Caco-2 (cell line): ENCODE measurements around the gene CEP20. TPM values are rescaled to one million over a fixed set of nuclear protein-coding genes. Genes with fewer than 3 reads are reported as not detected.
"Not testable (repeated sequence)": the region's sequence is repeated elsewhere in the genome, so short reads cannot be mapped to it uniquely, and the experiment has no call there.

Experiments
- BruUV-seq: library from RNA; stranded (reverse); fragments of 400-500 nt; replicated peaks from 2 replicates; lab custom pipeline; 2021; lab: Mats Ljungman, UMichigan
- CTCF ChIA-PET: fragments of 300-600 bp; sonication (Branson Sonifier 250); formaldehyde crosslinking; loops from one replicate; lab custom pipeline; 2022; ENCODE audit warnings: antibody characterized with exemption; lab: Charles Lee
- POLR2A ChIA-PET: fragments of 300-600 bp; sonication (Branson Sonifier 250); formaldehyde crosslinking; loops from one replicate; lab custom pipeline; 2022; ENCODE audit warnings: antibody characterized with exemption; lab: Charles Lee
- DNase-seq, 2 experiments: peaks; one replicate each; pipeline versions ENCODE4 v3.0.0 to v3.0.0-alpha.2; 2020 to 2022
- H3K27me3 ChIP-seq: replicated peaks from 2 replicates; pipeline ENCODE4 v1.6.0; 2011; ENCODE audit warnings: low read length; ENCODE audit not compliant: control insufficient read depth, insufficient read depth
- H3K36me3 ChIP-seq: 2 replicates; pipeline ENCODE4 v1.5.1; 2011; ENCODE audit warnings: low read length; ENCODE audit not compliant: control insufficient read depth, insufficient read depth
- H3K4me1 ChIP-seq: fragments of 250-450 bp; sonication (Bioruptor Pico); 2 replicates; pipeline ENCODE4 v1.5.1; 2020; ENCODE audit warnings: mild to moderate bottlenecking
- H3K4me3 ChIP-seq: 2 replicates; pipeline ENCODE4 v1.5.1; 2011; ENCODE audit warnings: low read depth, mild to moderate bottlenecking, control low read depth, low read length
- H3K9me3 ChIP-seq: fragments of 250-450 bp; sonication (Bioruptor Pico); 2 replicates; pipeline ENCODE4 v1.5.1; 2020; ENCODE audit warnings: mild to moderate bottlenecking, moderate library complexity
- H3K27ac Mint-ChIP-seq: one replicate; pipeline ENCODE4 v1.8.0; 2022; ENCODE audit warnings: mixed read lengths; ENCODE audit not compliant: unreplicated experiment
- H3K27me3 Mint-ChIP-seq: one replicate; pipeline ENCODE4 v1.8.0; 2022; ENCODE audit warnings: mixed read lengths; ENCODE audit not compliant: insufficient read depth, unreplicated experiment
- H3K36me3 Mint-ChIP-seq: one replicate; pipeline ENCODE4 v1.8.0; 2022; ENCODE audit warnings: mild to moderate bottlenecking, mixed read lengths; ENCODE audit not compliant: insufficient read depth, unreplicated experiment
- H3K4me1 Mint-ChIP-seq: one replicate; pipeline ENCODE4 v1.8.0; 2022; ENCODE audit warnings: low read depth, mixed read lengths; ENCODE audit not compliant: unreplicated experiment
- H3K4me3 Mint-ChIP-seq: one replicate; pipeline ENCODE4 v1.8.0; 2022; ENCODE audit warnings: mild to moderate bottlenecking, moderate library complexity, mixed read lengths; ENCODE audit not compliant: unreplicated experiment
- H3K9me3 Mint-ChIP-seq: one replicate; pipeline ENCODE4 v1.8.0; 2022; ENCODE audit warnings: mixed read lengths; ENCODE audit not compliant: unreplicated experiment
- CTCF ChIP-seq, 2 experiments: fragments of 200-600 bp in 1 of 2; IDR thresholded peaks; 1 replicate in 1 of 2; 2 replicates in 1 of 2; pipeline versions ENCODE4 v1.5.1 to v1.8.0; 2011 to 2022; ENCODE audit warnings: antibody characterized with exemption in 1 of 2, control low read depth in 1 of 2, inconsistent platforms in 1 of 2, low read depth in 1 of 2, low read length in 1 of 2, mild to moderate bottlenecking in 1 of 2, moderate library complexity in 1 of 2; ENCODE audit not compliant: insufficient read depth in 1 of 2, severe bottlenecking in 1 of 2, unreplicated experiment in 1 of 2
- intact Hi-C: fragments of 100-400 bp; cut with micrococcal nuclease; formaldehyde crosslinking; loops from one replicate; pipeline ENCODE4 v1.10.0; 2022; ENCODE audit not compliant: unreplicated experiment
- total RNA-seq: library from RNA; stranded (reverse); gene quantifications from 2 replicates; pipeline ENCODE4 v1.2.3, GENCODE V29; 2022

The CEP20 gene
- total RNA-seq, 1 experiment from 2014 or later = 26.0 TPM

DNA sequence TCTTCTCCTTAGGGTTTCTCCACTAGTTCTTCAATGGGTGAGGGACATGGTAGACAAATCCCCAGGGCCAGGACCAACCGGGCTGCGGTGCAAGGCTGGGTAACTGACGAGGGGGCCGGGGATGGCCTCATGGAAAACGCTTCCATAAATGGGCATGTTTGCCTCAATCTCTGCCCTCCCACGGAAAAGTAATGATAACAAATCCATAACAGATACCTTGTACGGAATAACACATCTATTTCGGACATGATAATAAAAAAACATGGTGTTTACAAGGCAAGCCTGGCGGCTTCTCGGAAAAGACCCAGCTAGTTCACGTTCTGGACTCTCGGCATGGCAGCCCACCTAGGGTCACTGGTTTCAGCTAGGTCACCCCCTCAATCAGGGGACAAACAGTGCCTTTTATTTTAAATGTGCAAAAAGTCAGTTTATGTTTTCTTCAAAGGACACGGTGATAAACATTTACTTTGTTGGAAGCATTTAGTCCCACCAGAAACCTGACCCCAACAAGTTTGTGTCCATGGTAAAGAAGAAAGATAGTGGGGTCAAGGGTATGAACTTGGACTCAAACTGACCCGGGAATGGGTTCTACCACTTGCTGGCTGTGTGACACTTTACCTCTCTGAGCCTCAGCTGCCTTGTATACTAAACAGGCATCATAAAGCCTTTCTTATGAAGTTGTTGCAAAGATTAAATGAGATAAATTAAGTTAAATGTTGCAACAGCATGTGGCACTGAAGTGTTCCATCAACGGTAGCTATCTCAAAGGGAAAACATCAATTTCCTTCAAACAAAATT is 33.3 kb downstream of the CEP20 start:
- Mint-ChIP-seq H3K9me3 (no peaks in the 10 kb centered on the region), H3K4me3 (no peak overlapping the region), H3K27ac (no peak overlapping the region), H3K27me3 (peaks cover 16% of the 10 kb centered on the region), H3K4me1 (peaks cover 9% of the 10 kb centered on the region), H3K36me3 (no peaks in the 10 kb centered on the region)
- Histone ChIP-seq H3K36me3 (no peaks in the 10 kb centered on the region), H3K4me3 (no peak overlapping the region), H3K4me1 (no peaks in the 10 kb centered on the region), H3K9me3 (no peaks in the 10 kb centered on the region), H3K27me3 (no peaks in the 10 kb centered on the region)
- DNase-seq = no peak
- intact Hi-C loops = no loop called here
- CTCF ChIA-PET = no interaction called here
- no peak for TF ChIP-seq CTCF (IDR thresholded peaks at IDR 0.05; ENCODE audit: insufficient read depth in 1 of 2, low read depth in 1 of 2, low read length in 1 of 2, severe bottlenecking in 1 of 2, unreplicated experiment in 1 of 2)
- POLR2A ChIA-PET = no interaction called here
- no TSS peak for BruUV-seq

DNA sequence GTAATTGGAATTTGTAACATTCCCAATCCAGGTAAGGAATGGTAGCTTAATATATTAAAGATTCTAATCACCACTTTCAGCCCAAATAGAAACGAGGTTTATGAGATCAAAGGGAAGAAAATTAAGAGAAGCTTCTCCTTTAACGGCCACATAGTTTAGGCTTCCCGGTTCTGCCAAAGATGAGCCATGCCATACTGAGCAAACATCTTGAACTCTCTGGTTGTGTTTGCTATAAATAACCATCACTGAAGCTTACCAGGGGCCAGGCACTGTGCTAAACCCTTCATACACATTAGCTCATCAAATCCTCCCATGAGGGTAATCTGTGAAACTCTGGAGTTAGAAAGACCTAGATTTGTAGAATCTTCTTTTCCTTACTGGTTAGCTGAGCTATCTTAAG is 34.3 kb downstream of the CEP20 start:
- Mint-ChIP-seq H3K4me1 (peaks cover 9% of the 10 kb centered on the region), H3K27me3 (peaks cover 16% of the 10 kb centered on the region), H3K4me3 (no peak overlapping the region), H3K9me3 (no peaks in the 10 kb centered on the region), H3K27ac (no peak overlapping the region), H3K36me3 (no peaks in the 10 kb centered on the region)
- H3K4me1 ChIP-seq = no peaks in the 10 kb centered on the region
- H3K9me3 ChIP-seq = no peaks in the 10 kb centered on the region
- H3K4me3 ChIP-seq = no peak overlapping the region
- CTCF ChIA-PET = interaction anchor here (0.6 kb wide), 1 partner anchor 240 kb away, joined by 3 read pairs; no protein-coding TSS in a partner anchor
- H3K27me3 ChIP-seq = no peaks in the 10 kb centered on the region
- POLR2A ChIA-PET = no interaction called here
- H3K36me3 ChIP-seq = no peaks in the 10 kb centered on the region
- no peak for TF ChIP-seq CTCF (IDR thresholded peaks at IDR 0.05; ENCODE audit: insufficient read depth in 1 of 2, low read depth in 1 of 2, low read length in 1 of 2, severe bottlenecking in 1 of 2, unreplicated experiment in 1 of 2)
- intact Hi-C loops = no loop called here
- no TSS peak for BruUV-seq
- no peak for DNase-seq

- H3K27me3 ChIP-seq = no peaks in the 10 kb centered on the region
- POLR2A ChIA-PET = no interaction called here
- H3K36me3 Mint-ChIP-seq = no peaks in the 10 kb centered on the region
- no peaks in the 10 kb centered on the region for H3K4me1 ChIP-seq
- intact Hi-C loops = no loop called here
- H3K4me1 Mint-ChIP-seq = peaks cover 7% of the 10 kb centered on the region
- no peaks in the 10 kb centered on the region for H3K36me3 ChIP-seq
- no peak overlapping the region for H3K4me3 ChIP-seq
- no TSS peak for BruUV-seq
- no peaks in the 10 kb centered on the region for H3K9me3 Mint-ChIP-seq
- peaks cover 15% of the 10 kb centered on the region for H3K27me3 Mint-ChIP-seq
- H3K9me3 ChIP-seq = no peaks in the 10 kb centered on the region
- no peak overlapping the region for H3K27ac Mint-ChIP-seq
- CTCF ChIA-PET = no interaction called here
- no peak for TF ChIP-seq CTCF (IDR thresholded peaks at IDR 0.05; ENCODE audit: insufficient read depth in 1 of 2, low read depth in 1 of 2, low read length in 1 of 2, severe bottlenecking in 1 of 2, unreplicated experiment in 1 of 2)
- no peak for DNase-seq
- no peak overlapping the region for H3K4me3 Mint-ChIP-seq
Measured at GRCh38 chr16:15853021-15853420, 35.4 kb downstream of the CEP20 start.

DNA sequence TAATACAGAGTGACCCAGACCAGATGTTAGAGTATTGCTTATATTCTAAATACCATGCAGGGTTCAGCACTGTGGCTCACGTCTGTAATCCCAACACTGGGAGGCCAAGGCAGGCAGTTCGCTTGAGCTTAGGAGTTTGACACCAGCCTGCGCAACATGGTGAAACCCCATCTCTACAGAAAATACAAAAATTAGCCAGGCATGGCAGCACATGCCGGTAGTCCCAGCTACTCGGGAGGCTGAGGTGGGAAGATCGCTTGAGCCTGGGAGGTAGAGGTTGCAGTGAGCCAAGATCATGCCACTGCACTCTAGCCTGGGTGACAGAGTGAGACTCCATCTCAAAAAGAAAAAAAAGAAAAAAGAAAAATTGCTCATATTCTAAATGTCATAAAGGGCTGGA is 37.8 kb downstream of the CEP20 start:
- POLR2A ChIA-PET = not testable (repeated sequence)

More for the DNA sequence above, 37.8 kb downstream of the CEP20 start:
- H3K4me1 Mint-ChIP-seq, H3K27ac Mint-ChIP-seq, H3K4me1 ChIP-seq, H3K9me3 Mint-ChIP-seq, BruUV-seq, H3K9me3 ChIP-seq, DNase-seq, H3K4me3 Mint-ChIP-seq, H3K4me3 ChIP-seq, H3K36me3 ChIP-seq, H3K27me3 ChIP-seq, intact Hi-C loops, H3K27me3 Mint-ChIP-seq, H3K36me3 Mint-ChIP-seq: not testable (repeated sequence)
- CTCF ChIA-PET = interaction anchor here (0.6 kb wide), 1 partner anchor 209 kb away, joined by 8 read pairs; no protein-coding TSS in a partner anchor
